ENCODE results near the gene MAS1L. TPM values are rescaled to one million over a fixed set of nuclear protein-coding genes. Genes with fewer than 3 reads are reported as not detected.

Gene MAS1L
- total RNA-seq = not detected in 2 replicates

GRCh38 chr6:29487660-29488059, at the start of gene MAS1L:
MAS1L (minus strand) TSS chr6:29487956; CDS start chr6:29487902, 54 bp downstream.
- intact Hi-C loops (cut with micrococcal nuclease) = no loop called here

- intact Hi-C loops (cut with micrococcal nuclease) = no loop called here
These were observed 44.7 kb upstream of the MAS1L start for GRCh38 chr6:29532320-29532951.

GRCh38 chr6:29531668-29532067, 43.9 kb upstream of the MAS1L start:
- intact Hi-C loops (cut with micrococcal nuclease) = no loop called here

- intact Hi-C loops (cut with micrococcal nuclease) = no loop called here
These were observed 43.0 kb upstream of the MAS1L start for GRCh38 chr6:29530671-29531310.

- intact Hi-C loops (cut with micrococcal nuclease) = no loop called here
These were observed 42.2 kb upstream of the MAS1L start for GRCh38 chr6:29529956-29530355.

GRCh38 chr6:29528988-29529560, 41.3 kb upstream of the MAS1L start:
- intact Hi-C loops (cut with micrococcal nuclease) = no loop called here

- intact Hi-C loops (cut with micrococcal nuclease) = no loop called here
These were observed 40.7 kb upstream of the MAS1L start for GRCh38 chr6:29528300-29528931.

- intact Hi-C loops (cut with micrococcal nuclease) = no loop called here
These were observed 39.8 kb upstream of the MAS1L start for GRCh38 chr6:29527564-29527963.

GRCh38 chr6:29527126-29527525, 39.4 kb upstream of the MAS1L start:
- intact Hi-C loops (cut with micrococcal nuclease) = no loop called here

- intact Hi-C loops (cut with micrococcal nuclease) = no loop called here
These were observed 37.5 kb upstream of the MAS1L start for GRCh38 chr6:29525311-29525639.

GRCh38 chr6:29524444-29525310, 36.9 kb upstream of the MAS1L start:
- intact Hi-C loops (cut with micrococcal nuclease) = no loop called here

GRCh38 chr6:29524044-29524443, 36.3 kb upstream of the MAS1L start:
- intact Hi-C loops (cut with micrococcal nuclease) = no loop called here

- intact Hi-C loops (cut with micrococcal nuclease) = no loop called here
These were observed 34.5 kb upstream of the MAS1L start for GRCh38 chr6:29522227-29522626.

GRCh38 chr6:29521006-29521680, 33.4 kb upstream of the MAS1L start:
- intact Hi-C loops (cut with micrococcal nuclease) = no loop called here

- intact Hi-C loops (cut with micrococcal nuclease) = no loop called here
These were observed 32.5 kb upstream of the MAS1L start for GRCh38 chr6:29520232-29520631.

- intact Hi-C loops (cut with micrococcal nuclease) = no loop called here
These were observed 31.7 kb upstream of the MAS1L start for GRCh38 chr6:29519291-29520010.

GRCh38 chr6:29517728-29518440, 30.1 kb upstream of the MAS1L start:
- intact Hi-C loops (cut with micrococcal nuclease) = no loop called here

- intact Hi-C loops (cut with micrococcal nuclease) = no loop called here
These were observed 29.5 kb upstream of the MAS1L start for GRCh38 chr6:29517245-29517644.

GRCh38 chr6:29516108-29516507, 28.4 kb upstream of the MAS1L start:
- intact Hi-C loops (cut with micrococcal nuclease) = no loop called here
